Measurements from ENCODE around the gene DPEP2. TPM values are rescaled to one million over a fixed set of nuclear protein-coding genes. Genes with fewer than 3 reads are reported as not detected.

DPEP2 gene, protein sequence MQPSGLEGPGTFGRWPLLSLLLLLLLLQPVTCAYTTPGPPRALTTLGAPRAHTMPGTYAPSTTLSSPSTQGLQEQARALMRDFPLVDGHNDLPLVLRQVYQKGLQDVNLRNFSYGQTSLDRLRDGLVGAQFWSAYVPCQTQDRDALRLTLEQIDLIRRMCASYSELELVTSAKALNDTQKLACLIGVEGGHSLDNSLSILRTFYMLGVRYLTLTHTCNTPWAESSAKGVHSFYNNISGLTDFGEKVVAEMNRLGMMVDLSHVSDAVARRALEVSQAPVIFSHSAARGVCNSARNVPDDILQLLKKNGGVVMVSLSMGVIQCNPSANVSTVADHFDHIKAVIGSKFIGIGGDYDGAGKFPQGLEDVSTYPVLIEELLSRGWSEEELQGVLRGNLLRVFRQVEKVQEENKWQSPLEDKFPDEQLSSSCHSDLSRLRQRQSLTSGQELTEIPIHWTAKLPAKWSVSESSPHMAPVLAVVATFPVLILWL
- total RNA-seq = not detected in 2 replicates

GRCh38 chr16:67998779-67999688 is at the start of gene DPEP2:
TSS of gene DPEP2 (minus strand) at chr16:67999484. CDS start at chr16:67993212, 6,272 bp downstream.

GRCh38 chr16:68022728-68023537 is 23.6 kb upstream of the DPEP2 start, which contains the start of the genes DDX28 and DUS2:
TSS of gene DDX28 (minus strand) at chr16:68023232. CDS start at chr16:68023202, 30 bp downstream.
TSS of gene DUS2 (plus strand) at chr16:68023284. CDS start at chr16:68038024, 14,740 bp downstream.

GRCh38 chr16:68015681-68016080 is 16.4 kb upstream of the DPEP2 start, which contains the start of gene DPEP2NB:
TSS of gene DPEP2NB (minus strand) at chr16:68015911. CDS start at chr16:68015770, 141 bp downstream.

GRCh38 chr16:67979955-67980678 is 19.2 kb downstream of the DPEP2 start, which contains the start of gene DPEP3:
TSS of gene DPEP3 (minus strand) at chr16:67980499. CDS start at chr16:67980380, 119 bp downstream.

GRCh38 chr16:67968400-67969253 is 30.7 kb downstream of the DPEP2 start, which contains the start of gene SLC12A4:
TSS of gene SLC12A4 (minus strand) at chr16:67968637. CDS start at chr16:67968553, 84 bp downstream.

DNA sequence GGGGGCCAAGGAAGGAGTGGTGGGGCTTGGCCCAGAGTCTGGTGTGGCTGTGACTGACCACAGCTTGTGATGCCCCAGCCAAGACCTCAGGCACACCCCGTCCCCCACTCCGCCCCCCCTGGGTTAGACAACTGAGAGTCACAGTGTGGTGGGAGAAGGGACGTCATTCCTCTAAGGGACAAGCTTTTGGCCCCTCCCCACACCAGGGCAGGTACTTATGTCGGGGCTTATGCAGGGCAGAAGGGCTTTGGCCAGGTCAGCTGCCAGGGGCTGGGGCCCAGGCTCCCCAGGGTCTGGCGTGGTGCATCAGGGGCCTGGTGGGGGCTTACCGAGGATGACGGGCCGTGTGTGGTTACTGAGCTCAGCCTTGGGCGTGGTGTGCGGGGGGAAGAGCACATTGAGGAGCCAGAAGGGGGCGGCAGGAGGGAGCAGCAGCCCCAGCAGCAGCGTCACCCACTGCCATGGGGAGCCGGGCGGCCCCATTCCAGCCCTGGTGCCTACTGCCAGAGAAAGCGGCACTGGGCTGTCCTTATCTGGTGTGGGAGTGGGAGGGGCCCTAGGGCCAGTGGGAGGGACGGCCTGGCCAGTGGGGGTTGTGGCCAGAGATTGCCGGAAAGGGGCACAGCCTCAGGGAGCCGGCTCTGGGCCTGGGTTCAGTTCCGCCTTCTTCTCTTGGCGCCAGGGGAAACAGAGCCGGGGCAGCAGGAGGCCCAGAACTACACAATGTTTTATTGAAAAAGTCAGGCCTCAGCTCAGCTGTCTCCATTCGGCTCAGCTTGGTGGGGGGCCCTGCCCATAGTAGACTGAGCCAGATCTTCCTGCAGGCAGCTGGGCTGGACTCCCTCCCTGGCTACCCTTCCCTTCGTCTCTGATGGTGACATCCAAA is 55.4 kb downstream of the DPEP2 start, which contains the start of gene LCAT:
LCAT (minus strand) TSS at position 502 of the 886 bp plus-strand sequence; CDS start at position 483, 19 bp downstream.

Other genes with a start within 250 kb of the DPEP2 start
- gene RANBP10, start 192.9 kb downstream of the DPEP2 start, total RNA-seq = 2.5 and 4.5 TPM in 2 replicates
- gene TSNAXIP1, start 192.6 kb downstream of the DPEP2 start, total RNA-seq = 0.95 and 1.5 TPM in 2 replicates
- gene THAP11, start 157.2 kb downstream of the DPEP2 start, total RNA-seq = 27.1 and 51.8 TPM in 2 replicates
- gene NUTF2, start 152.6 kb downstream of the DPEP2 start, total RNA-seq = 72.5 and 88.2 TPM in 2 replicates
- 21.2 and 22.5 TPM in 2 replicates for gene CENPT, start 151.8 kb downstream of the DPEP2 start, total RNA-seq
- 46.3 and 54.4 TPM in 2 replicates for gene EDC4, start 126.4 kb downstream of the DPEP2 start, total RNA-seq
- 0.16 TPM in 1 of 2 replicates, not detected in the other for gene NRN1L, start 114.6 kb downstream of the DPEP2 start, total RNA-seq
- gene PSKH1, start 106.2 kb downstream of the DPEP2 start, total RNA-seq = 13.4 and 21.7 TPM in 2 replicates
- 0.63 and 2.3 TPM in 2 replicates for gene CTRL, start 67.6 kb downstream of the DPEP2 start, total RNA-seq
- gene PSMB10, start 62.6 kb downstream of the DPEP2 start, total RNA-seq = 103 and 111 TPM in 2 replicates
- 5.2 and 6.5 TPM in 2 replicates for gene LCAT, start 55.4 kb downstream of the DPEP2 start, total RNA-seq
- gene SLC12A4, start 30.8 kb downstream of the DPEP2 start, total RNA-seq = 91.3 and 134 TPM in 2 replicates
- not detected in 2 replicates for gene DPEP3, start 19.0 kb downstream of the DPEP2 start, total RNA-seq
- not detected in 2 replicates for gene DPEP2NB, start 16.4 kb upstream of the DPEP2 start, total RNA-seq
- 8.5 and 9.1 TPM in 2 replicates for gene DDX28, start 23.7 kb upstream of the DPEP2 start, total RNA-seq
- 12.3 and 13.4 TPM in 2 replicates for gene DUS2, start 23.8 kb upstream of the DPEP2 start, total RNA-seq
- gene NFATC3, start 85.9 kb upstream of the DPEP2 start, total RNA-seq = 5.0 and 6.0 TPM in 2 replicates
- 0.09 and 0.16 TPM in 2 replicates for gene ESRP2, start 236.6 kb upstream of the DPEP2 start, total RNA-seq
- 18.5 and 19.4 TPM in 2 replicates for gene PLA2G15, start 245.9 kb upstream of the DPEP2 start, total RNA-seq